IPS DF 19.7 (cell line): Measurements from ENCODE around the gene DESI1.
"Not testable (repeated sequence)": the region's sequence is repeated elsewhere in the genome, so short reads cannot be mapped to it uniquely, and the experiment has no call there.

Experiments used
- DNase-seq: peaks from one replicate; pipeline ENCODE4 v3.0.0-alpha.2; 2013; ENCODE audit warnings: low read depth, low spot score

DESI1 gene

GRCh38 chr22:41587347-41587723 lies 33.5 kb downstream of the DESI1 start:
- no peak for DNase-seq

- no peak for DNase-seq
Observed at GRCh38 chr22:41585898-41586297, 34.9 kb downstream of the DESI1 start.

GRCh38 chr22:41584881-41585280 lies 36.0 kb downstream of the DESI1 start:
- no peak for DNase-seq

GRCh38 chr22:41582694-41583093 lies 38.1 kb downstream of the DESI1 start:
- no peak for DNase-seq

- no peak for DNase-seq
Observed at GRCh38 chr22:41579997-41580355, 40.9 kb downstream of the DESI1 start.

- no peak for DNase-seq
Observed at GRCh38 chr22:41579297-41579996, 41.4 kb downstream of the DESI1 start.

- DNase-seq = no peak
Observed at GRCh38 chr22:41578818-41579217, 42.0 kb downstream of the DESI1 start.

GRCh38 chr22:41578114-41578513 lies 42.7 kb downstream of the DESI1 start:
- DNase-seq = no peak

- peak; percentile 70 for DNase-seq
Observed at GRCh38 chr22:41576877-41577276, 44.0 kb downstream of the DESI1 start.

- DNase-seq = no peak
Observed at GRCh38 chr22:41575533-41575932, 45.3 kb downstream of the DESI1 start.

GRCh38 chr22:41574847-41575381 lies 45.9 kb downstream of the DESI1 start:
- DNase-seq = no peak

- DNase-seq = no peak
Observed at GRCh38 chr22:41573677-41574076, 47.2 kb downstream of the DESI1 start.

- not testable (repeated sequence) for DNase-seq
Observed at GRCh38 chr22:41572305-41572704, 48.5 kb downstream of the DESI1 start.

- no peak for DNase-seq
Observed at GRCh38 chr22:41571786-41572185, 49.1 kb downstream of the DESI1 start.

GRCh38 chr22:41570221-41570620 lies 50.6 kb downstream of the DESI1 start:
- no peak for DNase-seq

GRCh38 chr22:41568811-41569210 lies 52.0 kb downstream of the DESI1 start:
- DNase-seq = no peak

- DNase-seq = no peak
Observed at GRCh38 chr22:41567512-41567768, 53.4 kb downstream of the DESI1 start.

- no peak for DNase-seq
Observed at GRCh38 chr22:41565403-41566054, 55.3 kb downstream of the DESI1 start.

- DNase-seq = no peak
Observed at GRCh38 chr22:41564563-41564962, 56.3 kb downstream of the DESI1 start.

- DNase-seq = no peak
Observed at GRCh38 chr22:41563051-41563711, 57.7 kb downstream of the DESI1 start.

- no peak for DNase-seq
Observed at GRCh38 chr22:41562461-41562860, 58.4 kb downstream of the DESI1 start.

- no peak for DNase-seq
Observed at GRCh38 chr22:41561788-41562187, 59.1 kb downstream of the DESI1 start.

GRCh38 chr22:41561335-41561734 lies 59.5 kb downstream of the DESI1 start:
- DNase-seq = no peak
